ENCODE measurements around the gene LENEP. TPM values are rescaled to one million over a fixed set of nuclear protein-coding genes. Genes with fewer than 3 reads are reported as not detected.

Gene LENEP
- total and polyA plus RNA-seq, 2 of the 8 experiments (the other 6 are each of a cell fraction or from before 2014, with no cell fraction given) = 1.3 TPM; not detected in 1

DNA sequence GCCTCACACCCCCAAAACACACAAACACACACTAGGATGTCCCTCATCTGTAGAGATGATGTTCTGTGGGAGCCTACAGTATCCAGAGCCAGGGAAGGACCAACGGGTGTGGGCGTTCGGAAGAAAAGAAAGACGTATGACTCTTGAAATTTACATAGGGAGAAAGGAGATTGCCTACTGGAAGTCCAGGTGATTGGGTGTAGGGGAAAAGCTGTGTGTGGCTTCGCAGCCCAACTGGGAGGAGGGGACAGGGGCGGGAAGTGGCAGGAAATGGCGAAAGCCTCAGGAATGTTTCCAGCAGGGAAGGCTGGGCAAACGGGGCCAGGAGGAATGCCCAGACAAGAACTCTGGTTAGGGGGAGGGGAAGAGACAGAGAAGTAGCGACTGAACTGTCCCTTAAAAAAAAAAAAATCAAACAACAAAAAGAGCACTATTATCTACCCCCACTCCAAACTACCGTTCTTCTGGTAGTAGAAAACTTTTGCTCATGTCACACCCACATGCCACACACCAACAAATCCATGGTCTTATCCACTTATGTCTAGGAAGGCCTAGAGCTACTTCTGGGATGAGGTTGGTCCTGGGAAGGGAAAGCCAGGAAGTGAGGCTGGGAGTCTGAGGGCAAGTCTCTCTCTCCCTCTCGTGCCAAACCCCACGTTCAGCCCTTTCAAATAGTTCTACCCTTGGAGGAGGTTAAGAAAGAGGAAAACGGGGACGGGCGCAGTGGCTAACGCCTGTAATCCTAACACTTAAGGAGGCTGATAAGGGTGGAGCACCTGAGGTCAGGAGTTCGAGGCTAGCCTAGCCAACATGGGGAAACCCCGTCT lies 20.7 kb upstream of the LENEP start:
- ChIA-PET CTCF (ENCODE audit: partially characterized antibody) (interaction anchor here (0.8 to 20.6 kb wide), 12 partner anchors 9 to 135 kb away, joined by 3 to 334 read pairs (median 3); partner anchors contain the start of genes ADAM15, FLAD1, LENEP and PBXIP1), POLR2A (ENCODE audit: partially characterized antibody) (interaction anchor here (0.7 to 42.8 kb wide), 26 partner anchors 9 to 362 kb away, joined by 3 to 702 read pairs (median 4); partner anchors contain the start of genes ADAM15, DCST1, DCST2 and FLAD1)
- DNase-seq (ENCODE audit: low read depth in 1 of 2, low spot score in 2 of 2) = peak; percentile 82 to 95
- peak overlapping the region; percentile 91; the same call in 1 of the 2 replicates for H4K8ac ChIP-seq (ENCODE audit: extremely low read depth, insufficient read depth, low read length)
- FAIRE-seq = peak; percentile 60
- H3K18ac ChIP-seq (ENCODE audit: extremely low read depth, low read length) = peak overlapping the region; percentile 97
- peaks cover 14% of the 10 kb centered on the region; the same call in 1 of the 2 replicates for H3K79me1 ChIP-seq (ENCODE audit: low read depth, low read length)
- H3K23me2 ChIP-seq (ENCODE audit: low read depth, low read length) = peaks cover 29% of the 10 kb centered on the region
- no peak overlapping the region for H3K23ac ChIP-seq (ENCODE audit: insufficient read length)
- H3K9me3 ChIP-seq (ENCODE audit: insufficient read depth in 2 of 2, low read depth in 1 of 2, low read length in 1 of 2) = no peaks in the 10 kb centered on the region
- peak overlapping the region; percentile 88; the same call in 1 of the 2 replicates for H2BK15ac ChIP-seq (ENCODE audit: low read length)
- H2AK5ac ChIP-seq (ENCODE audit: low read depth, low read length) = peak overlapping the region; percentile 82
- peaks cover 3 to 22% (median 17%) of the 10 kb centered on the region in 4 experiments for H3K4me1 ChIP-seq (replicated peaks in 1 of 4; ENCODE audit: control insufficient read depth in 3 of 4, insufficient read depth in 4 of 4, low read length in 3 of 4)
- peak overlapping the region; percentile 99 for H4K91ac ChIP-seq (replicated peaks; ENCODE audit: insufficient read length, low read length)
- H3K4ac ChIP-seq (replicated peaks; ENCODE audit: insufficient read length, low read depth, low read length) = peak overlapping the region; percentile 96
- peak overlapping the region; percentile 71 for H3K56ac ChIP-seq (replicated peaks; ENCODE audit: insufficient read length, low read depth, low read length)
- H3K9ac ChIP-seq (replicated peaks in 1 of 4; ENCODE audit: extremely low read depth in 1 of 4, low read depth in 3 of 4, low read length in 3 of 4) = peak overlapping the region; percentile 56 to 87 (median 76)
- peaks cover 25 to 57% of the 10 kb centered on the region in 2 experiments for H3K79me2 ChIP-seq (ENCODE audit: control insufficient read depth in 1 of 2, insufficient read depth in 2 of 2, low read length in 2 of 2)
- peak overlapping the region; percentile 95 for H3K27ac ChIP-seq (ENCODE audit: low read depth, low read length)
- peaks cover 9 to 15% of the 10 kb centered on the region in 2 experiments for H4K20me1 ChIP-seq (replicated peaks in 1 of 2; ENCODE audit: control insufficient read depth in 1 of 2, insufficient read depth in 2 of 2, low read length in 2 of 2)
- peak overlapping the region; percentile 78 to 94 for H3K4me2 ChIP-seq (ENCODE audit: insufficient read depth in 1 of 2, low read depth in 2 of 2, low read length in 2 of 2)
- H4K5ac ChIP-seq (ENCODE audit: insufficient read length, low read depth, low read length) = peak overlapping the region; percentile 97
- H2BK120ac ChIP-seq (replicated peaks; ENCODE audit: low read depth, low read length) = peak overlapping the region; percentile 100
- peak overlapping the region; percentile 24 for H3K14ac ChIP-seq (ENCODE audit: insufficient read length)
- H3K36me3 ChIP-seq (ENCODE audit: control insufficient read depth in 2 of 4, insufficient read depth in 4 of 4, low read length in 3 of 4) = peaks cover 2 to 7% (median 4%) of the 10 kb centered on the region in 4 experiments; a peak in 4 of 8 replicates
- peak overlapping the region; percentile 98 for H2BK12ac ChIP-seq (ENCODE audit: low read depth, low read length)
- H3K4me3 ChIP-seq (ENCODE audit: extremely low read depth in 1 of 4, insufficient read depth in 2 of 4, low read depth in 3 of 4, low read length in 4 of 4) = peak overlapping the region; percentile 82 to 98 (median 91)
- peak overlapping the region; percentile 99 for H2BK5ac ChIP-seq (ENCODE audit: low read depth, low read length)
- H2AFZ ChIP-seq (ENCODE audit: low read length) = no peak overlapping the region
- no peaks in the 10 kb centered on the region for H3K27me3 ChIP-seq (replicated peaks in 1 of 4; ENCODE audit: control insufficient read depth in 3 of 4, extremely low read depth in 1 of 4, insufficient read depth in 3 of 4, low read length in 3 of 4)
- 5% methylated on average over 15 of the region's 18 CpGs; no CpG with 5 or more reads in 1 of the 2 experiments for WGBS, 2 experiments (ENCODE audit: extremely low coverage in 1 of 2, insufficient coverage in 1 of 2, insufficient read length in 1 of 2, insufficient replicate concordance in 2 of 2, low coverage in 1 of 2, low lambda C conversion rate in 2 of 2, missing lambda C conversion rate in 1 of 2)
- H2BK20ac ChIP-seq (ENCODE audit: low read length) = peak overlapping the region; percentile 62
- TF ChIP-seq ASH2L (IDR thresholded peaks at IDR 0.05; ENCODE audit: low read length) (peak; percentile 93), TEAD4 (IDR thresholded peaks at IDR 0.05; ENCODE audit: low read depth, low read length) (peak; percentile 93), RBBP5 (IDR thresholded peaks at IDR 0.05; ENCODE audit: borderline replicate concordance, low read depth, low read length) (peak; percentile 98), SIN3A (conservative IDR thresholded peaks at IDR 0.05 in 1 of 2, IDR thresholded peaks at IDR 0.05 in 1 of 2; ENCODE audit: low read depth in 1 of 2, low read length in 2 of 2) (peak; percentile 73; a peak in 1 of 4 replicates), KDM4A (IDR thresholded peaks at IDR 0.05; ENCODE audit: low read depth, low read length, severe bottlenecking) (peak; percentile 0), EP300 (IDR thresholded peaks at IDR 0.05; ENCODE audit: borderline replicate concordance in 1 of 2, low read depth in 2 of 2, low read length in 2 of 2) (peak in 1 of 2 experiments; percentile 51; a peak in 1 of 3 replicates), CEBPB (IDR thresholded peaks at IDR 0.05; ENCODE audit: low read depth, low read length) (peak; percentile 61; the same call in 1 of the 2 replicates), TCF12 (IDR thresholded peaks at IDR 0.05; ENCODE audit: low read depth, low read length) (no peak), RFX5 (IDR thresholded peaks at IDR 0.05; ENCODE audit: borderline replicate concordance, low read depth, low read length) (no peak), YY1 (IDR thresholded peaks at IDR 0.05; ENCODE audit: low read depth, low read length) (peak; percentile 82), SP4 (IDR thresholded peaks at IDR 0.05; ENCODE audit: low read length) (0 out of 2 replicates have a peak, but pooled peaks have one; percentile 2)
